ENCODE data around the gene STIP1. TPM values are rescaled to one million over a fixed set of nuclear protein-coding genes. Genes with fewer than 3 reads are reported as not detected.

STIP1 gene
- total and polyA plus RNA-seq, 2 experiments from 2014 or later: 231 to 240 TPM

- Histone ChIP-seq H3K9me3 (ENCODE audit: low read depth) (no peaks in the 10 kb centered on the region), H3K27ac (peak overlapping the region; percentile 25), H3K36me3 (peaks cover 3% of the 10 kb centered on the region), H3K4me3 (peak overlapping the region; percentile 62), H3K27me3 (no peaks in the 10 kb centered on the region), H3K4me1 (ENCODE audit: low read depth) (peaks cover 7% of the 10 kb centered on the region)
- peak; percentile 17 to 76 for DNase-seq (ENCODE audit: low read depth in 1 of 2, low spot score in 1 of 2)
- TF ChIP-seq, protein P1, sequence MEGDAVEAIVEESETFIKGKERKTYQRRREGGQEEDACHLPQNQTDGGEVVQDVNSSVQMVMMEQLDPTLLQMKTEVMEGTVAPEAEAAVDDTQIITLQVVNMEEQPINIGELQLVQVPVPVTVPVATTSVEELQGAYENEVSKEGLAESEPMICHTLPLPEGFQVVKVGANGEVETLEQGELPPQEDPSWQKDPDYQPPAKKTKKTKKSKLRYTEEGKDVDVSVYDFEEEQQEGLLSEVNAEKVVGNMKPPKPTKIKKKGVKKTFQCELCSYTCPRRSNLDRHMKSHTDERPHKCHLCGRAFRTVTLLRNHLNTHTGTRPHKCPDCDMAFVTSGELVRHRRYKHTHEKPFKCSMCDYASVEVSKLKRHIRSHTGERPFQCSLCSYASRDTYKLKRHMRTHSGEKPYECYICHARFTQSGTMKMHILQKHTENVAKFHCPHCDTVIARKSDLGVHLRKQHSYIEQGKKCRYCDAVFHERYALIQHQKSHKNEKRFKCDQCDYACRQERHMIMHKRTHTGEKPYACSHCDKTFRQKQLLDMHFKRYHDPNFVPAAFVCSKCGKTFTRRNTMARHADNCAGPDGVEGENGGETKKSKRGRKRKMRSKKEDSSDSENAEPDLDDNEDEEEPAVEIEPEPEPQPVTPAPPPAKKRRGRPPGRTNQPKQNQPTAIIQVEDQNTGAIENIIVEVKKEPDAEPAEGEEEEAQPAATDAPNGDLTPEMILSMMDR (IDR thresholded peaks at IDR 0.05; ENCODE audit: low read depth, low read length): no peak
Measured at GRCh38 chr11:64234647-64235379, 48.8 kb downstream of the STIP1 start.

DNA sequence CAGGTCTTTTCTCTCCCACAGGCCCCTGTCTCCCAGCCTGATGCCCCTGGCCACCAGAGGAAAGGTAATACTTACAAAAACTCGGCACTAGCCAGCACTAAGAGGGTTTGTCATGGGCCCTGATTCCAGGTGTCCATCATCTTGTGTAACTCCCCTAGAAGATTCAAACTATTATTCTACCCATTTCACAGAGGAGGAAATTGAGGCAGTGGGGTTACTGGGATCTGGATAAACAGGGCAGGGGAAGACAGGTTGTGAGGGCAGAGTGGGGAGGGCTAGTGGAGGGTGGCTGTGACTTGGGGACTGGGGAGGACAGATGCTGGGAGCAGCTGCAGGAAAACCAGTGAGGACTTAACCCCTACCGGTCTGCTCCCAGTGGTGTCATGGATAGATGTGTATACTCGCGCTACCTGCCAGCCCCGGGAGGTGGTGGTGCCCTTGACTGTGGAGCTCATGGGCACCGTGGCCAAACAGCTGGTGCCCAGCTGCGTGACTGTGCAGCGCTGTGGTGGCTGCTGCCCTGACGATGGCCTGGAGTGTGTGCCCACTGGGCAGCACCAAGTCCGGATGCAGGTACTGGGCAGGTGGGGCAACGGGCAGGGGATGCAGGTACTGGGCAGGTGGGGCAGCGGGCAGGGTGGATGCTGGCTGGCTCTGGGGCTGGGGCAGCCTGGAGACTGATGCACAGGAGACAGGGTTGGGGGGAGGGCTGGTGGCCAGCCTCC, 49.6 kb downstream of the STIP1 start:
- Histone ChIP-seq H3K36me3 (peaks cover 3% of the 10 kb centered on the region), H3K27ac (no peak overlapping the region), H3K4me1 (ENCODE audit: low read depth) (peaks cover 11% of the 10 kb centered on the region), H3K27me3 (no peaks in the 10 kb centered on the region), H3K9me3 (ENCODE audit: low read depth) (no peaks in the 10 kb centered on the region), H3K4me3 (peak overlapping the region; percentile 62)
- DNase-seq (ENCODE audit: low read depth in 1 of 2, low spot score in 1 of 2): no peak
- TF ChIP-seq, protein P1 (IDR thresholded peaks at IDR 0.05; ENCODE audit: low read depth, low read length): no peak

GRCh38 chr11:64237484-64237951, 51.5 kb downstream of the STIP1 start:
- TF ChIP-seq, protein P1 (IDR thresholded peaks at IDR 0.05; ENCODE audit: low read depth, low read length): no peak
- Histone ChIP-seq H3K27me3 (no peaks in the 10 kb centered on the region), H3K9me3 (ENCODE audit: low read depth) (no peaks in the 10 kb centered on the region), H3K27ac (no peak overlapping the region), H3K4me1 (ENCODE audit: low read depth) (peaks cover 11% of the 10 kb centered on the region), H3K36me3 (peaks cover 3% of the 10 kb centered on the region), H3K4me3 (no peak overlapping the region)
- DNase-seq (ENCODE audit: low read depth in 1 of 2, low spot score in 1 of 2): no peak

GRCh38 chr11:64238076-64238475, 52.1 kb downstream of the STIP1 start:
- Histone ChIP-seq H3K4me1 (ENCODE audit: low read depth) (peaks cover 11% of the 10 kb centered on the region), H3K36me3 (peaks cover 3% of the 10 kb centered on the region), H3K27ac (no peak overlapping the region), H3K27me3 (no peaks in the 10 kb centered on the region), H3K9me3 (ENCODE audit: low read depth) (no peaks in the 10 kb centered on the region), H3K4me3 (no peak overlapping the region)
- DNase-seq (ENCODE audit: low read depth in 1 of 2, low spot score in 1 of 2): no peak
- TF ChIP-seq, protein P1 (IDR thresholded peaks at IDR 0.05; ENCODE audit: low read depth, low read length): no peak

- no peaks in the 10 kb centered on the region for H3K9me3 ChIP-seq (ENCODE audit: low read depth)
- H3K36me3 ChIP-seq: peaks cover 3% of the 10 kb centered on the region
- H3K27me3 ChIP-seq: no peaks in the 10 kb centered on the region
- no peak overlapping the region for H3K4me3 ChIP-seq
- no peak overlapping the region for H3K27ac ChIP-seq
- peaks cover 5% of the 10 kb centered on the region for H3K4me1 ChIP-seq (ENCODE audit: low read depth)
- no peak for DNase-seq (ENCODE audit: low read depth in 1 of 2, low spot score in 1 of 2)
- TF ChIP-seq, protein P1 (IDR thresholded peaks at IDR 0.05; ENCODE audit: low read depth, low read length): no peak
Measured at GRCh38 chr11:64238999-64239398, 53.0 kb downstream of the STIP1 start.
